Thyroid gland (tissue), 4 donors: ENCODE results near the gene TRH. TPM values are rescaled to one million over a fixed set of nuclear protein-coding genes. Genes with fewer than 3 reads are reported as not detected.

Experiments used
- DNase-seq, 2 donors: peaks; one replicate each; pipeline ENCODE4 v3.0.0-alpha.2; 2019
- H3K27ac ChIP-seq, 3 donors: fragments of 200-600 bp; sonication (generic); 1 replicate in 2 of 3; 2 replicates in 1 of 3; pipeline ENCODE4 v1.5.1; 2016 to 2019; ENCODE audit warnings: mild to moderate bottlenecking in 1 of 3, moderate library complexity in 1 of 3
- H3K27me3 ChIP-seq: fragments of 200-600 bp; sonication (generic); one replicate; pipeline ENCODE4 v1.5.1; 2019
- H3K36me3 ChIP-seq, 2 donors: fragments of 200-600 bp; sonication (generic); one replicate each; pipeline ENCODE4 v1.5.1; 2016 to 2019
- H3K4me1 ChIP-seq, 2 donors: fragments of 200-600 bp; sonication (generic); one replicate each; pipeline ENCODE4 v1.5.1; 2017 to 2019
- H3K4me3 ChIP-seq, 3 donors: fragments of 200-600 bp; sonication (generic); replicated peaks in 1 of 3; 1 replicate in 2 of 3; 2 replicates in 1 of 3; pipeline ENCODE4 v1.5.1; 2016; ENCODE audit warnings: mild to moderate bottlenecking in 1 of 3
- H3K9me3 ChIP-seq: fragments of 200-600 bp; sonication (generic); one replicate; pipeline ENCODE4 v1.5.1; 2017
- POLR2A ChIP-seq, 2 donors: fragments of 450-650 bp; IDR thresholded peaks; one replicate each; pipeline ENCODE4 v1.6.1; 2017; ENCODE audit warnings: antibody characterized with exemption in 2 of 2, mild to moderate bottlenecking in 2 of 2, moderate library complexity in 1 of 2
- WGBS, 2 donors: methylation state at CpG; one replicate each; pipeline ENCODE4 v1.1.5; 2017; 5-methylcytosine and 5-hydroxymethylcytosine counted together
- intact Hi-C: fragments of 100-400 bp; cut with DNase I; formaldehyde crosslinking; loops from one replicate; pipeline ENCODE4 v1.15.1; 2023
- total RNA-seq, 4 donors: library from RNA; depleted of rRNA; stranded (reverse); fragments of >200 nt; gene quantifications; one replicate each; pipeline ENCODE4 v1.2.3, GENCODE V29; 2016
- TF ChIP-seq, protein P1 (sequence below), 6 experiments: fragments of 200-600 bp in 3 of 6; fragments of 450-650 bp in 3 of 6; sonication (generic) in 3 of 6; IDR thresholded peaks; one replicate each; pipeline ENCODE4 v1.5.1; 2016 to 2019; ENCODE audit warnings: antibody characterized with exemption in 6 of 6, mild to moderate bottlenecking in 2 of 6, inconsistent platforms in 1 of 6, moderate library complexity in 1 of 6

TRH gene
- total RNA-seq, 4 donors from 2014 or later: 0.22 TPM; not detected in 3

DNA sequence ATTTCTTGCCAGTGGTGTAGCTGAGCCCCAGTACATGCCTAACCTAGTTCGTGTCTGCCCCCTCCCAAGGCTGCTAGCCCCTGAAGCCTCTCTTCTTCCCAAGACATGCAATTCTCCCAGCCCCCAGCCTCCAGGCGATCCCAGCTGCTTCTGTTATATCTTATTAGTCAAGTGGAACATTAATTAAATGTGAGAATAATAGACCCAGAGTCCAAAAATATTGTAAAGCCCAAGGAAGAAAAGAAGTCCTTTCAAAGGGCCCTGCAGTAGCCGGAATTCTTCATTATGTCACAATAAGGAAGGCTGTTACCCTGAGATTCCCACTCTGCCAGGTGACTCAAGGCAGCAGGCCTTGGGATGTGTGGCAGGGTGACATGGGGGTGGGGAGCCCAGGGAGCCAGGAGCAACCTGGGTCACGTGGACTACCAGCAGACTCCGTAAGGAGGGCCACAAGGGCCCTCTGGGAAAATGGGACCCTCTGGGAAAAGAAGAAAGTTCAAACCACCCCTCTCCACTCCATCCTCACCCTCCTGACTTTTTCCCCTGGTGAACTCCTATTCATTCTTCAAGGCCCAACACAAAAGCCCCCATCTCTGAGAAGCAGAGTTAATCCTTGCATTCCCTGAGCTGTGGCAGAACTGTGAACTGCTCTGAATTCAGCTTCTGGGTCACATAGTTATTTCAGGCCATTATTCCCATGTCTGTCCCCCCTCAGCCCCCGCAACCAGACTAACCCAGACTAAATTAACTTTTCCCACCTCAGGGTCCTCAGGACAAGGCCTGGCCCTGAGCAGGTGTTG lies 21.8 kb upstream of the TRH start:
- H3K27ac ChIP-seq: no peak overlapping the region
- H3K9me3 ChIP-seq: no peaks in the 10 kb centered on the region
- TF ChIP-seq POLR2A (IDR thresholded peaks at IDR 0.05): no peak
- TF ChIP-seq, protein P1, sequence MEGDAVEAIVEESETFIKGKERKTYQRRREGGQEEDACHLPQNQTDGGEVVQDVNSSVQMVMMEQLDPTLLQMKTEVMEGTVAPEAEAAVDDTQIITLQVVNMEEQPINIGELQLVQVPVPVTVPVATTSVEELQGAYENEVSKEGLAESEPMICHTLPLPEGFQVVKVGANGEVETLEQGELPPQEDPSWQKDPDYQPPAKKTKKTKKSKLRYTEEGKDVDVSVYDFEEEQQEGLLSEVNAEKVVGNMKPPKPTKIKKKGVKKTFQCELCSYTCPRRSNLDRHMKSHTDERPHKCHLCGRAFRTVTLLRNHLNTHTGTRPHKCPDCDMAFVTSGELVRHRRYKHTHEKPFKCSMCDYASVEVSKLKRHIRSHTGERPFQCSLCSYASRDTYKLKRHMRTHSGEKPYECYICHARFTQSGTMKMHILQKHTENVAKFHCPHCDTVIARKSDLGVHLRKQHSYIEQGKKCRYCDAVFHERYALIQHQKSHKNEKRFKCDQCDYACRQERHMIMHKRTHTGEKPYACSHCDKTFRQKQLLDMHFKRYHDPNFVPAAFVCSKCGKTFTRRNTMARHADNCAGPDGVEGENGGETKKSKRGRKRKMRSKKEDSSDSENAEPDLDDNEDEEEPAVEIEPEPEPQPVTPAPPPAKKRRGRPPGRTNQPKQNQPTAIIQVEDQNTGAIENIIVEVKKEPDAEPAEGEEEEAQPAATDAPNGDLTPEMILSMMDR (IDR thresholded peaks at IDR 0.05): no peak
- H3K4me3 ChIP-seq: no peak overlapping the region
- WGBS, 2 donors: 83 to 84% methylated on average over 5 to 6 of the region's 6 CpGs
- H3K27me3 ChIP-seq: no peaks in the 10 kb centered on the region
- no peak for DNase-seq
- intact Hi-C loops: no loop called here
- H3K4me1 ChIP-seq: no peaks in the 10 kb centered on the region
- H3K36me3 ChIP-seq: no peaks in the 10 kb centered on the region

GRCh38 chr3:129953621-129954020 lies 20.9 kb upstream of the TRH start:
- DNase-seq: no peak
- Histone ChIP-seq H3K27ac (no peak overlapping the region), H3K4me1 (no peaks in the 10 kb centered on the region), H3K27me3 (no peaks in the 10 kb centered on the region), H3K9me3 (no peaks in the 10 kb centered on the region), H3K36me3 (no peaks in the 10 kb centered on the region), H3K4me3 (no peak overlapping the region)
- intact Hi-C loops: no loop called here
- TF ChIP-seq, protein P1 (IDR thresholded peaks at IDR 0.05): no peak
- TF ChIP-seq POLR2A (IDR thresholded peaks at IDR 0.05): no peak
- 51 to 52% methylated on average over 5 of the region's 5 CpGs for WGBS, 2 donors

DNA sequence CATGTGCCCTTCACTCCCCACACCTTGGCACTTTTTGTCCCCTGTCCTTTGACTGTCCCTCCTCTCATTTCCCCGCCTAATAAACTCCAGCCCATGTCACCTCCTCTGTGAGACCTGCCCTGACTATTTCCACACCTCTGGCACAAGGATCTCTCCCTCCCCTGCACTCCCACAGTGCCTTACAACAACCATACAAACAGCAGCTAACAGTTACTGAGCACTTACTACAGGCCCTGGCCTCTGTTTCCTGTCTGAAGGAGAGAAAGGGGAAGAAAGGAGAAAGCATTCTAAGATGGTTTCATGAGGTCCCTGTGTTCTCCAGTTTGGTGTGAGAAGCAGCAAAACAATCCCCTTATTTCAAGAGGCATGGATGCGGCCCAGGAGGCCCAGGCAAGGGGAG lies 20.0 kb upstream of the TRH start:
- no peaks in the 10 kb centered on the region for H3K4me1 ChIP-seq
- no peak for TF ChIP-seq POLR2A (IDR thresholded peaks at IDR 0.05)
- TF ChIP-seq, protein P1 (IDR thresholded peaks at IDR 0.05): no peak
- H3K9me3 ChIP-seq: no peaks in the 10 kb centered on the region
- H3K36me3 ChIP-seq: no peaks in the 10 kb centered on the region
- no peaks in the 10 kb centered on the region for H3K27me3 ChIP-seq
- DNase-seq: no peak
- intact Hi-C loops: no loop called here
- H3K4me3 ChIP-seq: no peak overlapping the region
- 48% methylated on average over 2 of the region's 2 CpGs for WGBS, 2 donors
- H3K27ac ChIP-seq: no peak overlapping the region

DNA sequence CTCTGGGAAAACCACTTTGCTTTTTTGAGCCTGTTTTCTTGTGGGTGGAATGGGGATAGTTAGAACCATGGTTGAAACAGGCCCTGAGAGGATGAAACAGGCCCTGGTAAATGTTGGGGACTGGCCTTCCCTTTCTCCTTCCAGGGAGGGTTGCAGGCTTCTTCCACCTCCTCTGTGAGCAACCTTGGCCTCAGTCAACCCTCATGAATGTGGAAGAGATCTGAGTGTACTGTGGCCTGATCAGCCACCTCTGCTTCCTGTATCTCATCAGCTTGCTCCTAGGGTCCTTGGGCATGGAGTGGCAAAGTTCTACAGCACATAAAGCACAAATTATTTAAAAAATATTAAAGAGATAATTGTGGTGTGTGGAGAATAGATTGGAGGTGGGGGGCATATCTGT lies 17.6 kb upstream of the TRH start:
- no peak overlapping the region for H3K4me3 ChIP-seq
- H3K9me3 ChIP-seq: no peaks in the 10 kb centered on the region
- no peaks in the 10 kb centered on the region for H3K4me1 ChIP-seq
- no peak overlapping the region for H3K27ac ChIP-seq
- DNase-seq: no peak
- TF ChIP-seq POLR2A (IDR thresholded peaks at IDR 0.05): no peak
- TF ChIP-seq, protein P1 (IDR thresholded peaks at IDR 0.05): no peak
- intact Hi-C loops: no loop called here
- no peaks in the 10 kb centered on the region for H3K27me3 ChIP-seq
- H3K36me3 ChIP-seq: no peaks in the 10 kb centered on the region

DNA sequence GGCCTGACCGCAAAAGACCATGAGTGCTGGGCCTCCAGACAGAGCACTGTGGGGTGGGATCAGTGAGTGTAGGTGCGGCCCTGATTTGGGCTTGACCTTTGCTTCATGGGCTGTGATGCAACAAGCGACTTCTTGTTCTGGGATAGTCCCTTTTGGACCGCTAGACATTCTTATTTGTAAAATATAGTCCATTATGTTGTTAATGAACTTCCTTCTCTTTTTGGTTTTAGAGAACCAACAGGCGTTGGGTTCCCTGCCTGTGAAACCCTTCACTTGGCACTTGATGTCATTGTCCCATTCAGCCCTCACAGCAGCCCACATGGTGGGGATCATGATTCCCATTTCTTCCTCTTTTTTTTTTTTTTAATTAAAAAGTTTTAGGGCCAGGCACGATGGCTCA lies 15.8 kb upstream of the TRH start:
- intact Hi-C loops: no loop called here
- no peak overlapping the region for H3K4me3 ChIP-seq
- no peaks in the 10 kb centered on the region for H3K36me3 ChIP-seq
- WGBS, 2 donors: 62 to 70% methylated on average over 6 of the region's 6 CpGs
- TF ChIP-seq, protein P1 (IDR thresholded peaks at IDR 0.05): no peak
- no peak for TF ChIP-seq POLR2A (IDR thresholded peaks at IDR 0.05)
- H3K4me1 ChIP-seq: no peaks in the 10 kb centered on the region
- H3K27ac ChIP-seq: no peak overlapping the region
- no peaks in the 10 kb centered on the region for H3K9me3 ChIP-seq
- H3K27me3 ChIP-seq: no peaks in the 10 kb centered on the region
- DNase-seq: no peak
